ENCODE data around the gene MSI2.

MSI2 gene

GRCh38 chr17:57413848-57414651 lies 157.7 kb downstream of the MSI2 start:
- Histone ChIP-seq H3K4me2 (ENCODE audit: low read depth, low read length, poor library complexity, severe bottlenecking) (no peak overlapping the region), H3F3A (ENCODE audit: low read depth) (no peaks in the 10 kb centered on the region), H4K20me1 (ENCODE audit: insufficient read depth, low read length, poor library complexity, severe bottlenecking) (peaks cover 38% of the 10 kb centered on the region), H3K36me3 (ENCODE audit: insufficient read depth, low read length) (peaks cover 45% of the 10 kb centered on the region; the same call in 1 of the 2 replicates), H2AFZ (ENCODE audit: low read length) (no peak overlapping the region), H3K27me3 (ENCODE audit: insufficient read depth, low read length, poor library complexity, severe bottlenecking) (no peaks in the 10 kb centered on the region), H3K9ac (ENCODE audit: low read depth, low read length, poor library complexity, severe bottlenecking) (no peak overlapping the region), H3K4me1 (ENCODE audit: insufficient read depth, low read length, poor library complexity, severe bottlenecking) (peaks cover 34% of the 10 kb centered on the region), H3K79me2 (ENCODE audit: insufficient read depth, low read length) (peaks cover 99% of the 10 kb centered on the region), H3K9me3 (ENCODE audit: insufficient read depth, low read depth, low read length) (no peaks in the 10 kb centered on the region), H3K4me3 (ENCODE audit: low read length, poor library complexity, severe bottlenecking) (no peak overlapping the region), H3K9me2 (replicated peaks; ENCODE audit: low read depth, low read length) (no peaks in the 10 kb centered on the region)
- TF ChIP-seq CTCF (conservative IDR thresholded peaks at IDR 0.05; ENCODE audit: low read length) (no peak), EZH2phosphoT487 (IDR thresholded peaks at IDR 0.05; ENCODE audit: borderline replicate concordance) (no peak)

GRCh38 chr17:57415751-57416207 lies 159.5 kb downstream of the MSI2 start:
- Histone ChIP-seq H3K4me3 (ENCODE audit: low read length, poor library complexity, severe bottlenecking) (no peak overlapping the region), H3K9ac (ENCODE audit: low read depth, low read length, poor library complexity, severe bottlenecking) (no peak overlapping the region), H3F3A (ENCODE audit: low read depth) (no peaks in the 10 kb centered on the region), H4K20me1 (ENCODE audit: insufficient read depth, low read length, poor library complexity, severe bottlenecking) (peaks cover 30% of the 10 kb centered on the region), H3K4me1 (ENCODE audit: insufficient read depth, low read length, poor library complexity, severe bottlenecking) (peaks cover 32% of the 10 kb centered on the region), H3K36me3 (ENCODE audit: insufficient read depth, low read length) (peaks cover 52% of the 10 kb centered on the region; the same call in 1 of the 2 replicates), H3K9me2 (replicated peaks; ENCODE audit: low read depth, low read length) (no peaks in the 10 kb centered on the region), H2AFZ (ENCODE audit: low read length) (no peak overlapping the region), H3K4me2 (ENCODE audit: low read depth, low read length, poor library complexity, severe bottlenecking) (no peak overlapping the region), H3K27me3 (ENCODE audit: insufficient read depth, low read length, poor library complexity, severe bottlenecking) (no peaks in the 10 kb centered on the region), H3K79me2 (ENCODE audit: insufficient read depth, low read length) (peaks cover 98% of the 10 kb centered on the region), H3K9me3 (ENCODE audit: insufficient read depth, low read depth, low read length) (no peaks in the 10 kb centered on the region)
- TF ChIP-seq EZH2phosphoT487 (IDR thresholded peaks at IDR 0.05; ENCODE audit: borderline replicate concordance) (no peak), CTCF (conservative IDR thresholded peaks at IDR 0.05; ENCODE audit: low read length) (no peak)

GRCh38 chr17:57416369-57416768 lies 160.0 kb downstream of the MSI2 start:
- H3K79me2 ChIP-seq (ENCODE audit: insufficient read depth, low read length): peaks cover 98% of the 10 kb centered on the region
- no peaks in the 10 kb centered on the region for H3K27me3 ChIP-seq (ENCODE audit: insufficient read depth, low read length, poor library complexity, severe bottlenecking)
- no peaks in the 10 kb centered on the region for H3F3A ChIP-seq (ENCODE audit: low read depth)
- H3K4me2 ChIP-seq (ENCODE audit: low read depth, low read length, poor library complexity, severe bottlenecking): no peak overlapping the region
- TF ChIP-seq CTCF (conservative IDR thresholded peaks at IDR 0.05; ENCODE audit: low read length) (no peak), EZH2phosphoT487 (IDR thresholded peaks at IDR 0.05; ENCODE audit: borderline replicate concordance) (no peak)
- no peak overlapping the region for H3K9ac ChIP-seq (ENCODE audit: low read depth, low read length, poor library complexity, severe bottlenecking)
- no peaks in the 10 kb centered on the region for H3K9me2 ChIP-seq (replicated peaks; ENCODE audit: low read depth, low read length)
- H2AFZ ChIP-seq (ENCODE audit: low read length): no peak overlapping the region
- no peak overlapping the region for H3K4me3 ChIP-seq (ENCODE audit: low read length, poor library complexity, severe bottlenecking)
- peaks cover 37% of the 10 kb centered on the region for H3K4me1 ChIP-seq (ENCODE audit: insufficient read depth, low read length, poor library complexity, severe bottlenecking)
- peaks cover 56% of the 10 kb centered on the region; the same call in 1 of the 2 replicates for H3K36me3 ChIP-seq (ENCODE audit: insufficient read depth, low read length)
- peaks cover 30% of the 10 kb centered on the region for H4K20me1 ChIP-seq (ENCODE audit: insufficient read depth, low read length, poor library complexity, severe bottlenecking)
- H3K9me3 ChIP-seq (ENCODE audit: insufficient read depth, low read depth, low read length): no peaks in the 10 kb centered on the region
